Measurements from ENCODE around the gene CCDC50. TPM values are rescaled to one million over a fixed set of nuclear protein-coding genes. Genes with fewer than 3 reads are reported as not detected.
A peak's percentile ranks its signal among the peaks of the same experiment; 100 is the strongest.

The CCDC50 gene
- total RNA-seq, 2 donors from 2014 or later, result 99.5 to 169 TPM

DNA sequence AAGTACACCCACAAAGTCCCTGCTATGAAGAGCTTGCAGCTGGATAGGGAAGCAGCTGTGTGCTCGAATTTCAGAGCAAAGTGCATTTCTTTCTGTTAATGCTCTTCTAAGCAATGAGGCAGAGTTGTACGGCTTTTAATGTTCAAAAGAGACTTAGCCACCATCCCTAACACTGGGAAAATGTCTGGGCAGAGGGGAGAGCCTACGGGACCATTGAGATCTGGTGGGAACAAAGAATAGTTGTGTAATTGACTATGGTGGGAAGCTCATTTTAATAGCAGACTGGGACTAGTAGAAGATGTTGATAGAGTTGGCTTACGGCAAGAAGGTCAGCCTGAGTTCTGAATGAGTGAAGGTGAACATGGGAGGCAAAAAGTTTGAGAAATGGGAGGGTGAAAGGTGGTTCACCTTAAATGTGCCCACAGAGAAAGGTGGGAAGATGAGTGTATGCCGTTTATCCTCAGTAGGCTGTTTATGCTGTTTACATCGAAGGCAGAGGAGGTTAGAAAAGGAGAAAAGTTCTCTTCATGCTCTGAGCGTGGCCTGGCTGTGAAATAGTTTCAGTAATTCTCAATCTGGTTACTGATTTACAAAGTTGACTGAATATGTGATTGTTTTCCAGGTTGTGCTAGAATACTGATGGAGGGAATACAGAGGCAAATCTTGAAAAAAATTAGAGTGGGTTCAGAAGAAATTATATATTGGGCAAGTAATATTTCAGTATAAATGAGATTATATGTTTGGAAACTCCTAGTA lies 24.0 kb downstream of the CCDC50 start:
- H3K27ac ChIP-seq, result peak overlapping the region in 1 of 2 donors; percentile 36
- H3K27me3 ChIP-seq (replicated peaks; ENCODE audit: insufficient read depth), result no peaks in the 10 kb centered on the region
- H3K36me3 ChIP-seq, result no peaks in the 10 kb centered on the region
- no peaks in the 10 kb centered on the region for H3K9me3 ChIP-seq
- ATAC-seq (ENCODE audit: insufficient number of reproducible peaks, low FRiP score, low read depth) (no peak), DNase-seq (ENCODE audit: low spot score) (no peak)
- TF ChIP-seq, protein P1, sequence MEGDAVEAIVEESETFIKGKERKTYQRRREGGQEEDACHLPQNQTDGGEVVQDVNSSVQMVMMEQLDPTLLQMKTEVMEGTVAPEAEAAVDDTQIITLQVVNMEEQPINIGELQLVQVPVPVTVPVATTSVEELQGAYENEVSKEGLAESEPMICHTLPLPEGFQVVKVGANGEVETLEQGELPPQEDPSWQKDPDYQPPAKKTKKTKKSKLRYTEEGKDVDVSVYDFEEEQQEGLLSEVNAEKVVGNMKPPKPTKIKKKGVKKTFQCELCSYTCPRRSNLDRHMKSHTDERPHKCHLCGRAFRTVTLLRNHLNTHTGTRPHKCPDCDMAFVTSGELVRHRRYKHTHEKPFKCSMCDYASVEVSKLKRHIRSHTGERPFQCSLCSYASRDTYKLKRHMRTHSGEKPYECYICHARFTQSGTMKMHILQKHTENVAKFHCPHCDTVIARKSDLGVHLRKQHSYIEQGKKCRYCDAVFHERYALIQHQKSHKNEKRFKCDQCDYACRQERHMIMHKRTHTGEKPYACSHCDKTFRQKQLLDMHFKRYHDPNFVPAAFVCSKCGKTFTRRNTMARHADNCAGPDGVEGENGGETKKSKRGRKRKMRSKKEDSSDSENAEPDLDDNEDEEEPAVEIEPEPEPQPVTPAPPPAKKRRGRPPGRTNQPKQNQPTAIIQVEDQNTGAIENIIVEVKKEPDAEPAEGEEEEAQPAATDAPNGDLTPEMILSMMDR (IDR thresholded peaks at IDR 0.05), result no peak
- peaks cover 64 to 70% of the 10 kb centered on the region in 2 donors for H3K4me1 ChIP-seq (ENCODE audit: control insufficient read depth in 1 of 2, low read depth in 2 of 2)
- peak overlapping the region; percentile 0 for H3K4me3 ChIP-seq

DNA sequence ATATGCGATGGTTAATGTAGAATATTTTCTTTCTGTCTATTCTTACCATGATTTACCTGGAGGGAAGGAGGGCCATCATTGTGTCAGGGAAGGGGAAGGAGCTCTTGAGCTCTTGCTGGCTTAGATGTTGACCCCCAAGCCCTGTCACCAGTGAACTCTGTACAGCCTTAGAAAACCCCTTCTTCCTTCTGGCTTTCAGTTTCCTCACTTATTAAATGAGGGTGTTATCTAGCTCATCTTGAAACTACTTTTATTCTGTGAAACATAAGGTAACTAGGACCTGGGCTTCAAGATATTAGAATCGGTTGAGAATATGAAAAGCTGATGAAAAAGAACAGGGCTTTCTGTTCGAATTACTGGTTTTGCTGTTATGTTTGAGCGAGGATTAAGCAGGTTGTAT lies 26.2 kb downstream of the CCDC50 start:
- H3K9me3 ChIP-seq, result no peaks in the 10 kb centered on the region
- H3K4me1 ChIP-seq (ENCODE audit: control insufficient read depth in 1 of 2, low read depth in 2 of 2), result peaks cover 57 to 61% of the 10 kb centered on the region in 2 donors
- no peaks in the 10 kb centered on the region for H3K27me3 ChIP-seq (replicated peaks; ENCODE audit: insufficient read depth)
- H3K4me3 ChIP-seq, result no peak overlapping the region
- DNase-seq (ENCODE audit: low spot score), result no peak
- no peak for ATAC-seq (ENCODE audit: insufficient number of reproducible peaks, low FRiP score, low read depth)
- peak overlapping the region in 1 of 2 donors; percentile 81 for H3K27ac ChIP-seq
- TF ChIP-seq, protein P1 (IDR thresholded peaks at IDR 0.05), result no peak
- peaks cover 6% of the 10 kb centered on the region for H3K36me3 ChIP-seq

DNA sequence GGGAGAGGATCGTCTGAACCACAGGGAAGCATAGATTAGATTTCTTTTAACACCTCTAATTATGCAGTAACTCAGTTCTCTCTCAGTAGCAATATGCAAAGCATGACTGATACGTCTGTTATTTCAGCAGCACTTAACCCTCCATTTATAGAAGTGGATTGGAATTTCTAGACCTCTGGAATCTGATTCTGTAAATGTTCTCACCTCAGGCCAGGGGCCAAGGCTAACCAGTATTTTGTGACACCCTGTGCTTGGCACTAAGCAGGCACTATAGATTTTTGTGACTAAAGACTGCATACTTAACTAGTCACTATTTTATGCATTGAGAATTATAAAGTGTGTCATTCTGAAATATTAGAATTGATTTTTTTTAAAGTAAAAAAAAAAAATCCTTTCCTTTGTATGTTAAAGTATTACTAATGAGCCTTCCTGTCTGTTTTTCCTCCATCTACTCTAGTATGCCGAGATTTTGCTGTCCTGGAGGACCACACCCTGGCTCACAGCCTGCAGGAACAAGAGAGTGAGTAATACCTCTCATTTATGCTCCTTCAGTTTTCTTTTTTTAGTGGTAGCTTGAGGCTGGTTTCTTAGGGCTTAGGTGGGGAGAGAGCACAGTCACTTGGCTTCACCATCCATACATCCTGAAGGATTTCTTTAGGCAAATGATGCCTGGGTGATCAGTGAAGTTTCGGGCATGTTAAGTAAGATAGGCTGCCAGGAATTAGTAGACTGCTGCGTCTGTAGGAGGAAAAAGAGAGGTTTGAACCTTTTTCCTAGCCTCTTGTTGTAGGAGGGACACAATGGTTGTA lies 27.6 kb downstream of the CCDC50 start:
- Histone ChIP-seq H3K4me1 (ENCODE audit: control insufficient read depth in 1 of 2, low read depth in 2 of 2) (peaks cover 44 to 47% of the 10 kb centered on the region in 2 donors), H3K4me3 (peak overlapping the region; percentile 27), H3K36me3 (peaks cover 13% of the 10 kb centered on the region), H3K9me3 (no peaks in the 10 kb centered on the region), H3K27ac (peak overlapping the region; percentile 73 to 81), H3K27me3 (replicated peaks; ENCODE audit: insufficient read depth) (no peaks in the 10 kb centered on the region)
- peak; percentile 71 for ATAC-seq (ENCODE audit: insufficient number of reproducible peaks, low FRiP score, low read depth)
- peak; percentile 17 for DNase-seq (ENCODE audit: low spot score)
- TF ChIP-seq, protein P1 (IDR thresholded peaks at IDR 0.05), result no peak

DNA sequence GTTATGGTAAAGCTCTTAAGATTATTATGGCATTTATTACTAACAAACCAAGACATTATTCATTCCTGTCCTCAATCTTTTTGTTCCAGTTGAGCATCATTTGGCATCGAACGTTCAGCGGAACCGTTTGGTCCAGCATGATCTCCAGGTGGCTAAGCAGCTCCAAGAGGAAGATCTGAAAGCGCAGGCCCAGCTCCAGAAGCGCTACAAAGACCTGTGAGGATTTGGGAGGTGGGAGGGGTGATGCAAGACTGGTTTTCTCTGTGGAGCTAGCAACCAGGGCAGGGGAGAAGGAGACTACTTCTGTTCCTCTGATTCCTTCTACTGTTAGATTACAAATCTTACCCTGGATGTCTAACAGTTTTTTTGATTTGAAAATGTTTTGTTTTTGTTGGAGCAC lies 28.7 kb downstream of the CCDC50 start:
- ATAC-seq (ENCODE audit: insufficient number of reproducible peaks, low FRiP score, low read depth) (no peak), DNase-seq (ENCODE audit: low spot score) (no peak)
- Histone ChIP-seq H3K27me3 (replicated peaks; ENCODE audit: insufficient read depth) (no peaks in the 10 kb centered on the region), H3K9me3 (no peaks in the 10 kb centered on the region), H3K36me3 (peaks cover 19% of the 10 kb centered on the region), H3K4me3 (no peak overlapping the region), H3K27ac (peak overlapping the region in 1 of 2 donors; percentile 81), H3K4me1 (ENCODE audit: control insufficient read depth in 1 of 2, low read depth in 2 of 2) (peaks cover 35 to 37% of the 10 kb centered on the region in 2 donors)
- TF ChIP-seq, protein P1 (IDR thresholded peaks at IDR 0.05), result no peak

DNA sequence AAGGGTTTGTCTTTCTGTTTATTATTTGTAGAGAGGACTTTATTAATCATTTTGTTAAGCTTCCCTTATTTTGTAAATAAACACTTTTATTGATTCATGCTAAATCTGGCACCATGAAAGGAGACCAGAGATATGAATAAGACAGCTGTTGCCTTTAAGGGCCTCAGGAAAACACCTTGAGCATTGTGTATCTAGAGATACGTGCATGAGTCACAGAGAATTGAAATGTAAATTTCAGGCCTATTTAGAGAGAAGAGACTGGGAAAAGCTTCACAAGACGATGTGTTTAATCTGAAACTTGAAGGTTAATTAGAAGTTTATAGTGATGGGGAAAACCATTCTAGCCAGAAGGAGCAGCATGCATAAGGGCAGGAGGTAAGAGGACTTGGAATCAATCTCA lies 29.7 kb downstream of the CCDC50 start:
- no peak overlapping the region for H3K4me3 ChIP-seq
- DNase-seq (ENCODE audit: low spot score), result no peak
- TF ChIP-seq, protein P1 (IDR thresholded peaks at IDR 0.05), result no peak
- H3K4me1 ChIP-seq (ENCODE audit: control insufficient read depth in 1 of 2, low read depth in 2 of 2), result peaks cover 26 to 33% of the 10 kb centered on the region in 2 donors
- H3K9me3 ChIP-seq, result no peaks in the 10 kb centered on the region
- no peaks in the 10 kb centered on the region for H3K27me3 ChIP-seq (replicated peaks; ENCODE audit: insufficient read depth)
- H3K36me3 ChIP-seq, result peaks cover 19% of the 10 kb centered on the region
- ATAC-seq (ENCODE audit: insufficient number of reproducible peaks, low FRiP score, low read depth), result no peak
- H3K27ac ChIP-seq, result no peak overlapping the region

Data from thoracic aorta (tissue), 2 donors.